Measurements from ENCODE around the gene DNAJC6. TPM values are rescaled to one million over a fixed set of nuclear protein-coding genes. Genes with fewer than 3 reads are reported as not detected.

The DNAJC6 gene
- total and polyA plus RNA-seq, 2 of the 13 experiments (the other 11 are each of a cell fraction or from before 2014, with no cell fraction given): 1.0 to 1.6 TPM

DNA sequence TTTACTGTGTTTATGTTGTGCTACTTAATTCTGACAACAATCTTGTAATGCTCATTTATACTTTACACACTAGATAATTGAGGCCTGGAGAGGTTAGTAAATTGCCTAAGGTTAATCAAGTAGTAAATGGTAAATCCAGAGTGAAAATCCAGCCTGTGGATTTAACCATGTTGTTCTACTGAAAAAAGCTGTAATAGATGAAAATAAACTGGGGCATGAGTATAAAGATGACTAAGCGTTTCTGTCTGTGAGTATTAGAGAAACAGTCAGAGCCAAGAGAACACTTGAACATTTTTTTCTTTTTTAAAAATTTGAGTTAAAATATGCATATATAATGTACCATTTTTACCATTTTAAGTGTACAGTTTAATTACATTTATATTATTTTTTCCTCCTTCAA is 63.2 kb downstream of the DNAJC6 start (continued):
- TF ChIP-seq, protein P1, sequence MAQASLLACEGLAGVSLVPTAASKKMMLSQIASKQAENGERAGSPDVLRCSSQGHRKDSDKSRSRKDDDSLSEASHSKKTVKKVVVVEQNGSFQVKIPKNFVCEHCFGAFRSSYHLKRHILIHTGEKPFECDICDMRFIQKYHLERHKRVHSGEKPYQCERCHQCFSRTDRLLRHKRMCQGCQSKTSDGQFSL (CRISPR knock-in tag; IDR thresholded peaks at IDR 0.05): no peak
- no peak for TF ChIP-seq ZNF138 (CRISPR knock-in tag; IDR thresholded peaks at IDR 0.05; ENCODE audit: low read depth)

GRCh38 chr1:65377496-65378246 is 68.3 kb downstream of the DNAJC6 start:
- in situ Hi-C loops (cut with HindIII; ENCODE audit: extremely low pct_ligation_motif_present, low pct_unique_long_range_greater_than_20kb): no loop called here
- no peak for ATAC-seq
- no TSS peak for BruUV-seq (replicated peaks)

More at GRCh38 chr1:65377496-65378246, 68.3 kb downstream of the DNAJC6 start:
- Histone ChIP-seq H3K9me3 (ENCODE audit: low read length) (no peaks in the 10 kb centered on the region), H3K4me1 (ENCODE audit: insufficient read depth, low read length) (0 out of 2 replicates have a peak, but pooled peaks cover 10% of the 10 kb centered on the region), H3K27me3 (ENCODE audit: control insufficient read depth in 1 of 2, insufficient read depth in 2 of 2, low read length in 2 of 2) (no peaks in the 10 kb centered on the region), H3K27ac (ENCODE audit: extremely low read length, insufficient read depth, low read length) (no peak overlapping the region), H4K20me1 (ENCODE audit: insufficient read depth, low read length) (no peaks in the 10 kb centered on the region), H3K4me2 (ENCODE audit: low read depth, low read length) (no peak overlapping the region), H3K36me3 (replicated peaks in 1 of 2; ENCODE audit: control insufficient read depth in 1 of 2, insufficient read depth in 2 of 2, low read length in 2 of 2) (no peaks in the 10 kb centered on the region), H3K4me3 (replicated peaks in 1 of 3; ENCODE audit: insufficient read depth in 1 of 3, low read depth in 2 of 3, low read length in 3 of 3) (no peak overlapping the region), H3K79me2 (ENCODE audit: insufficient read depth, low read length) (no peaks in the 10 kb centered on the region), H2AFZ (ENCODE audit: low read length) (no peak overlapping the region), H3K9ac (ENCODE audit: insufficient read depth, low read depth, low read length) (no peak overlapping the region)
- POLR2A ChIA-PET: no interaction called here
- FAIRE-seq (no peak), DNase-seq (ENCODE audit: low spot score) (no peak)
- TF ChIP-seq BCL3 (CRISPR knock-in tag; IDR thresholded peaks at IDR 0.05) (no peak), ZBTB42 (CRISPR knock-in tag; IDR thresholded peaks at IDR 0.05) (no peak), ATF1 (CRISPR knock-in tag; IDR thresholded peaks at IDR 0.05) (no peak), ZNF263 (CRISPR knock-in tag; IDR thresholded peaks at IDR 0.05) (no peak)
- intact Hi-C loops (cut with micrococcal nuclease; ENCODE audit: unreplicated experiment): no loop called here
- CTCF ChIA-PET (ENCODE audit: low intra/inter-chr PET ratio, low total read pairs): no interaction called here
- 56% methylated on average over 4 of the region's 4 CpGs for WGBS (ENCODE audit: low lambda C conversion rate)
